Esophagus squamous epithelium (tissue), 4 donors: ENCODE data around the gene DERA.

Experiments used
- CTCF ChIP-seq, 6 experiments: fragments of 450-650 bp in 4 of 6; fragments of 200-600 bp in 2 of 6; sonication (generic) in 2 of 6; IDR thresholded peaks; one replicate each; pipeline ENCODE4 v1.5.1; 2016 to 2019; ENCODE audit warnings: antibody characterized with exemption in 6 of 6, mild to moderate bottlenecking in 4 of 6, moderate library complexity in 4 of 6
- POLR2A ChIP-seq, 4 donors: fragments of 450-650 bp; IDR thresholded peaks; one replicate each; pipeline ENCODE4 v1.6.1; 2017; ENCODE audit warnings: antibody characterized with exemption in 4 of 4, mild to moderate bottlenecking in 4 of 4, moderate library complexity in 3 of 4

- TF ChIP-seq CTCF (IDR thresholded peaks at IDR 0.05) (no peak), POLR2A (IDR thresholded peaks at IDR 0.05) (no peak)
Measured at GRCh38 chr12:15875863-15876262, 35.3 kb upstream of the DERA start.
